Posterior vena cava (tissue), 2 donors: ENCODE measurements around the gene ARID1A. TPM values are rescaled to one million over a fixed set of nuclear protein-coding genes. Genes with fewer than 3 reads are reported as not detected.
A peak's percentile ranks its signal among the peaks of the same experiment; 100 is the strongest.

Experiments used
- DNase-seq: peaks from one replicate; pipeline ENCODE4 v3.0.0-alpha.2; 2020; ENCODE audit warnings: low spot score
- intact Hi-C, 2 donors: fragments of 100-400 bp; cut with DNase I; formaldehyde crosslinking; loops; one replicate each; pipeline versions ENCODE4 v1.14.1 to v1.14.2; 2022 to 2023
- total RNA-seq, 2 donors: library from RNA; stranded (reverse); fragmentation: NEBNext Ultra II Directional; extraction: Animal tissue kit (Norgen Biotek cat#: 25700); gene quantifications; one replicate each; pipeline ENCODE4 v1.2.1, GENCODE V29; 2021
- donor health status: DM: yes; HTN: yes; CAD: no.
- donor health status: DM: yes; HTN: yes; CAD: no.

ARID1A gene
- total RNA-seq, 2 donors from 2014 or later, result 48.1 to 48.6 TPM

GRCh38 chr1:26782521-26783212 is 86.9 kb downstream of the ARID1A start:
- no peak for DNase-seq
- intact Hi-C loops, result no loop called here

GRCh38 chr1:26783646-26784022 is 87.8 kb downstream of the ARID1A start:
- no peak for DNase-seq
- intact Hi-C loops, result no loop called here

GRCh38 chr1:26784023-26784871 is 88.4 kb downstream of the ARID1A start:
- intact Hi-C loops, result no loop called here
- DNase-seq, result no peak

- DNase-seq, result no peak
- intact Hi-C loops, result loop anchor here (5.0 kb wide), 2 partner anchors 88 to 93 kb away; partner anchors contain the start of gene ARID1A (in 1 of the 2)
These were observed 89.1 kb downstream of the ARID1A start for GRCh38 chr1:26784886-26785285.

GRCh38 chr1:26785611-26786436 is 90.0 kb downstream of the ARID1A start:
- DNase-seq, result no peak
- intact Hi-C loops, result loop anchor here (5.0 kb wide), 2 partner anchors 89 to 94 kb away; partner anchors contain the start of gene ARID1A (in 1 of the 2)

GRCh38 chr1:26786437-26787380 is 90.9 kb downstream of the ARID1A start:
- DNase-seq, result peak; percentile 91
- intact Hi-C loops, result loop anchor here (5.0 kb wide), 2 partner anchors 89 to 94 kb away; partner anchors contain the start of gene ARID1A (in 1 of the 2)

GRCh38 chr1:26787381-26787705 is 91.5 kb downstream of the ARID1A start:
- intact Hi-C loops, result loop anchor here (5.0 kb wide), 2 partner anchors 90 to 95 kb away; partner anchors contain the start of gene ARID1A (in 1 of the 2)
- DNase-seq, result no peak

- intact Hi-C loops, result loop anchor here (5.0 kb wide), 2 partner anchors 91 to 96 kb away; partner anchors contain the start of gene ARID1A (in 1 of the 2)
- DNase-seq, result peak; percentile 96
These were observed 92.1 kb downstream of the ARID1A start, which contains the start of gene PIGV for GRCh38 chr1:26787706-26788514. Gene PIGV, plus strand, starts transcription at chr1:26787950. Its CDS starts 2,866 bp downstream, at chr1:26790816.

GRCh38 chr1:26788515-26788785 is 92.6 kb downstream of the ARID1A start:
- intact Hi-C loops, result loop anchor here (5.0 kb wide), 2 partner anchors 91 to 96 kb away; partner anchors contain the start of gene ARID1A (in 1 of the 2)
- no peak for DNase-seq

- DNase-seq, result peak; percentile 93
- intact Hi-C loops, result loop anchor here (5.0 kb wide), 2 partner anchors 92 to 97 kb away; partner anchors contain the start of gene ARID1A (in 1 of the 2)
These were observed 93.2 kb downstream of the ARID1A start for GRCh38 chr1:26788836-26789611.

GRCh38 chr1:26789612-26789865 is 93.7 kb downstream of the ARID1A start:
- no peak for DNase-seq
- intact Hi-C loops, result loop anchor here (5.0 kb wide), 2 partner anchors 92 to 97 kb away; partner anchors contain the start of gene ARID1A (in 1 of the 2)

GRCh38 chr1:26789931-26790330 is 94.1 kb downstream of the ARID1A start:
- intact Hi-C loops, result loop anchor here (2.0 to 5.0 kb wide), 4 partner anchors 93 to 188 kb away; partner anchors contain the start of gene ARID1A (in 1 of the 2)
- DNase-seq, result no peak

GRCh38 chr1:26790551-26790953 is 94.7 kb downstream of the ARID1A start:
- no peak for DNase-seq
- intact Hi-C loops, result loop anchor here (2.0 to 5.0 kb wide), 2 partner anchors 188 kb away; no protein-coding TSS in a partner anchor

- intact Hi-C loops, result loop anchor here (2.0 to 5.0 kb wide), 2 partner anchors 188 to 189 kb away; no protein-coding TSS in a partner anchor
These were observed 95.3 kb downstream of the ARID1A start for GRCh38 chr1:26791148-26791547.

GRCh38 chr1:26791626-26792025 is 95.8 kb downstream of the ARID1A start:
- DNase-seq, result no peak
- intact Hi-C loops, result loop anchor here (2.0 to 5.0 kb wide), 2 partner anchors 189 kb away; no protein-coding TSS in a partner anchor

More at GRCh38 chr1:26791148-26791547, 95.3 kb downstream of the ARID1A start:
- no peak for DNase-seq

- DNase-seq, result no peak
- intact Hi-C loops, result loop anchor here in 1 of 2 donors (5.0 kb wide), 1 partner anchor 191 kb away; no protein-coding TSS in a partner anchor
These were observed 97.1 kb downstream of the ARID1A start for GRCh38 chr1:26792924-26793323.
